Anterior cingulate cortex (tissue), 58 donors: ENCODE results near the gene KRIT1.
"Not testable (repeated sequence)": the region's sequence is repeated elsewhere in the genome, so short reads cannot be mapped to it uniquely, and the experiment has no call there.

ENCODE experiments used
- DNase-seq, 58 donors: peaks; one replicate each; lab custom pipeline; 2025; lab: John Stamatoyannopoulos, UW

The KRIT1 gene

GRCh38 chr7:92251181-92251580, 5.5 kb upstream of the KRIT1 start:
- no peak for DNase-seq

DNA sequence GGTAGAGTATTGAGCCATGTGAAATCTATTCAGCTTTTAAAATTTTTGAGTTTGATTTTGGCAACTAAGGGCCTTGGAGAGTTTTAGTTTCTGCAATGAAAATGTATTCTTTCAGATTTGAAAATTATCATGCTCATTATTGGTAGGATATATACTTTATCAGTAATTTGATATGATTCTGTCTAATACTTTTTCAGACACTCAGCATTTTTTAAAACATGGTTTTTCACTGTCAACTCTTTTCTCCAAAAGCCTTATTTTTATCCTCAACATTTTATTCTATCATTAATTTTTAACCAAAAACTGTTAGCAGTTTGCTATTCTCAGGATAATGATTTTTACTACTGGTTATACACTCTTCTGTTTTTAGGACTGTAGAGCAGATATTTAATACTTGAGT, 4.9 kb upstream of the KRIT1 start:
- DNase-seq: no peak

GRCh38 chr7:92246360-92247101, 817 bp upstream of the KRIT1 start:
- DNase-seq: peak in 49 of 58 donors; percentile 3 to 71 (median 48)

DNA sequence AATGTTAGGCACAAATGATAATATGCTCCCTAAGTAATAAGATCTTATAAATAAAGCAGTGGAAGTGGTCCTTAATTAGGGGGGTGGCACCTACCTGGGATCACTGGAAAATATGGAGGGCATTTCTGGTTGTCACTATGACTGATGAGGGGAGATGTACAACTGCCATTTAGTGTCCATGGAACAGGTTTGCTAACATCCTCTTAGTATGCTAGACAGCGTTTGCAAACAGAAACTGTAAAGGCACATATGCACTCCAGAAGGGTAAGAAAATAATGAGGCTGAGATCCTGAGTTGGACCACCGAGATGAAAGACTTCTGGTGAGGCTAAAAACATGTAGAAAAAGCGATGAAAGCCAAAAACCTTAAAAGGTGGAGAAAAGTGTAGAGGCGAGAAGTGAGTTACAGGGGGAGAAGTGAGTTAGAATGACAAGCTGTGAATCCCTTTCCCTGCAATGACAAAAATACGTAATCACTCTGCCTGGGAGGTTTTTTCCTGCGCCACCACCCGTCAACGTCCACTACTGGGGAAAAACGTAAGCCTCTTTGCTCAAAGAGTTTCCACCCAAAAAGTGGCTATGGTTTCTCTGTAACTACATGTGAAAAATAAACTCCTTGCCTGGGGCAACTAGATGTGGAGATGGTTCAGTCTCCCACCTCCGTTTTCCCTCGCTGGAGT, 767 bp downstream of the KRIT1 start:
- peak in 7 of 58 donors; percentile 27 to 55 (median 38) for DNase-seq

DNA sequence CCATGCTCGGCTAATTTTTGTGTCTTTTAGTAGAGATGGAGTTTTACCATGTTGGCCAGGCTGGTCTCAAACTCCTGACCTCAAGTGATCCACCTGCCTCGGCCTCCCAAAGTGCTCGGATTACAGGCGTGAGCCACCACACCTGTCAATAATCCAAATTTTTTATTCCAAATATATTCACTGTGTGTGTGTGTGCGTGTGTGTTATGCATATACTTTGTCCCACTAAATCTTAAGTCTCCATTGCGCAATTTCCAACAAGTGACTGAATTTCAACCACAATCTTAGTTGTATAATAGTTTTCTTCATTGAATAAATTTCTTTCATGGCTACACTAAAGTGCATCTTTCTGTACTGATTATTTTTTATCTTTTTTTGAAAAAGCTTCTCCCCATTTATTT, 2.7 kb downstream of the KRIT1 start:
- DNase-seq: no peak

GRCh38 chr7:92230547-92230946, 15.2 kb downstream of the KRIT1 start:
- DNase-seq: no peak

GRCh38 chr7:92228742-92229141, 17.0 kb downstream of the KRIT1 start:
- DNase-seq: no peak

DNA sequence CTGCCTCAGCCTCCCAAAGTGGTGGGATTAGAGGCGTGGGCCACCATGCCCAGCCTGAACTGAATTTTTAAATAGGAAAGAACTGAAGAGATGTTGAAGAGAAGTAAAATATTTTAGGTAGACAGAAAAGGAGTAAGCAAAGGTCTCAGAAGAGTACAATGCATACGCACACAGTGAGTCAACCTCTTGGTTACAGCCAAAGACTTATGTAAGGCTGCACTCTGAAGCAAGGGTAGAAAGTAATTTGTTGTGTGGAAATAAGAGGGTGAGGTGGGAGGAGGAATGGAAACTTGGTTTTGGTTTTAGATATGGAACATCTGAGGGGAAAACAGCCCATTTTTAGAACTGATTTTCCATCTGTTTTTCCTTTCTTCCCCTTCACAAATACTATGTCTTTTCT, 17.6 kb downstream of the KRIT1 start:
- no peak for DNase-seq

- no peak for DNase-seq
Measured at GRCh38 chr7:92226981-92227380, 18.7 kb downstream of the KRIT1 start.

- no peak for DNase-seq
Measured at GRCh38 chr7:92221766-92222165, 23.9 kb downstream of the KRIT1 start.

DNA sequence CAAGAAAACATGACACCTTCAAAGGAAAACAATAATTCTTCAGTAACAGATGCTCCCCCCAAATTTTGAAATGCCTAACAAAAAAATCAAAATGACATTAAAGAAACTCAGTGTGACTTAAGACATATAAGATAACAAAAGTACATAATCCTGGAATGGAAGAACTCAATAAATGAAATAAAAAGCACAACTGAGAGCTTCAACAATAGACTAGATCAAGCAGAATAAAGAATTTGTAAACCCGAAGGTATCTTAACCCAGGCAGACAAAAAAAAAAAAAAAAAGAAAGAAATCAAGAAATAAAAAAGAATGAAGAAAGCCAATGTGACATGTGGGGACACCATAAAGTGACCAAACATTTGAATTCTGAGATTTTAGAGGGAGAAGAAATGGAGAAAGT, 39.0 kb downstream of the KRIT1 start:
- no peak for DNase-seq

- no peak for DNase-seq
Measured at GRCh38 chr7:92205987-92206386, 39.7 kb downstream of the KRIT1 start.

- no peak for DNase-seq
Measured at GRCh38 chr7:92200791-92201190, 44.9 kb downstream of the KRIT1 start.

DNA sequence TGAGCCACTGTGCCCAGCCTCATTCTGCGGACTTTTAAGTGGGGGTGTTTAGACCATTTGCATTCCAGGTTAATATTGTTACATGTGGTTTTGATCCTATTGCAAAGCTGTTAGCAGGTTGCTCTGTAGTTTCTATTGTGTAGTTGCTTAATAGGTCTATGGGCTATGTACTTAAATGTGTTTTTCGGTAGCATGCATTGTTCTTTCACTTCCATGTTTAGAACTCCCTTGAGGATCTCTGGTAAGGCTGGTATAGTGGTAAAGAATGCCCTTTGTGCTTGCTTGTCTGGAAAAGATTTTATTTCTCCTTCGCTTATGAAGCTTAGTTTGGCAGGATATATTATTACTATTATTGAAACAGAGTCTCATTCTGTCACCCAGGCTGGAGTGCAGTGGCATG, 53.4 kb downstream of the KRIT1 start:
- no peak for DNase-seq

GRCh38 chr7:92189246-92189645, 56.5 kb downstream of the KRIT1 start:
- DNase-seq: not testable (repeated sequence)

GRCh38 chr7:92184294-92184693, 61.4 kb downstream of the KRIT1 start:
- not testable (repeated sequence) for DNase-seq

GRCh38 chr7:92178928-92179924, 66.5 kb downstream of the KRIT1 start, which contains the start of gene LRRD1:
LRRD1 (minus strand) TSS chr7:92179142; CDS start chr7:92165202, 13,940 bp downstream.
- peak in 57 of 58 donors; percentile 30 to 92 (median 75) for DNase-seq

DNA sequence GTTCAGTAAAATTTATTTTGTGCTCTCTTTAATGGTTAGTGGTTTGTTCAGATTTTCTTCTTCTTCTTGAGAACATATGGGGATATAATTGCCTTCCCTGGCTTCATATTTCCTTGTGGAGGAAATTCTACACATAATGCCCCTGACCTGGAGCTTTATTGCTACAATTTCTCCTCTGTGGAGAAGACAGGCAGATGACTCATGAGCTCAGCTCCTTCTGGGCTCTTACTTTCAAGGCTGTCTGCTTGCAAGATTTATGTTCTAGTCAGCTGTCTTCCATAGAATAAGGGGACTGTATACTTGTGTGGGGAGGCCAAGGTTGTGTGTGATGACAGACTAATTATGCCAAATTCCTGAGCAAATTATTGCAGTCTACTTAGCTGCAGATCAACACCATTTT, 68.4 kb downstream of the KRIT1 start:
- DNase-seq: no peak

GRCh38 chr7:92169529-92169928, 76.2 kb downstream of the KRIT1 start:
- not testable (repeated sequence) for DNase-seq

DNA sequence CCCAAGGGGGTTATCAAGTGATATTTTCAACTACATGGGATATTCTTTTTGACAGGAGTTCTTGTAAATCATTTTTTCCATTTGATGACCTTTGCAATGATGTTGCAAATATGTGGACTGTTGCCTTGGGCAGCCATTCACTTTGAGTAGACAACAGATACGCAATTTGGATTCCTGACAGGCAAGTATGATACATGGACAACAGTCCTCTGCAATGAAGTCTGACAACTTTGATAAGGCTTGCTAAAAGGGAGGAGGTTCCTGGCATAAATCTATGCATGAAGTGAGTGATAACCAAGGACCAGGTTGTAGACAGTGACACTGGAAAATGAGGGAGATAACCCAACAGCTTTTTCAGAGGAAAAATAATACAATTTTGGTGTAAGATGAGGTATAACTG, 84.4 kb downstream of the KRIT1 start:
- no peak for DNase-seq
